ENCODE results near the gene CHURC1. TPM values are rescaled to one million over a fixed set of nuclear protein-coding genes. Genes with fewer than 3 reads are reported as not detected.
A peak's percentile ranks its signal among the peaks of the same experiment; 100 is the strongest.

The CHURC1 gene
- total RNA-seq, 2 donors from 2014 or later: 29.1 to 43.2 TPM

DNA sequence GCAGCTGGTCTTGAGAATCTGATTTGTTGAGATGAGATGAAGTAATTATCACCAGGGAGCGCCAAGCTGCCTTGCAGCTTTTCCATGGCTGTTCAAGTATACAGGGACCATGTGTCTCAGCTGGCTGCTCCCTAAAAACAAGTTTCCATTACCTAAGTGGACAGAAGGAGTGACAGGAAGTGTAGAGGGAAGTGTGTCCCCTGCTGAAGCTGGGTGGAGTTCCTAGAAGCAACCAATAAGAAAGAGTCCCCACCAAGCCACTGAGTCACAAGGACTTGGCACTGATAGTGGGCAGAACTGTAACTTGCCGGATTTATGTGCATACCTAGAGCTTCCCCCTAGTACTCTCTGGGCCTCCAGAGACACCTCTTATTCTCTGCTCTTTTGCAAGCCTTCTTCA, 29.8 kb downstream of the CHURC1 start:
- Histone ChIP-seq H3K27me3 (no peaks in the 10 kb centered on the region), H3K36me3 (replicated peaks in 1 of 2; ENCODE audit: insufficient read depth in 1 of 2, low read depth in 2 of 2) (peaks cover 0 to 2% of the 10 kb centered on the region in 2 donors), H3K9me3 (no peaks in the 10 kb centered on the region), H3K4me3 (no peak overlapping the region), H3K27ac (peak overlapping the region in 3 of 4 donors; percentile 68 to 75 (median 74)), H3K4me1 (peaks cover 48% of the 10 kb centered on the region)
- TF ChIP-seq POLR2A (IDR thresholded peaks at IDR 0.05): no peak
- TF ChIP-seq, protein P1, sequence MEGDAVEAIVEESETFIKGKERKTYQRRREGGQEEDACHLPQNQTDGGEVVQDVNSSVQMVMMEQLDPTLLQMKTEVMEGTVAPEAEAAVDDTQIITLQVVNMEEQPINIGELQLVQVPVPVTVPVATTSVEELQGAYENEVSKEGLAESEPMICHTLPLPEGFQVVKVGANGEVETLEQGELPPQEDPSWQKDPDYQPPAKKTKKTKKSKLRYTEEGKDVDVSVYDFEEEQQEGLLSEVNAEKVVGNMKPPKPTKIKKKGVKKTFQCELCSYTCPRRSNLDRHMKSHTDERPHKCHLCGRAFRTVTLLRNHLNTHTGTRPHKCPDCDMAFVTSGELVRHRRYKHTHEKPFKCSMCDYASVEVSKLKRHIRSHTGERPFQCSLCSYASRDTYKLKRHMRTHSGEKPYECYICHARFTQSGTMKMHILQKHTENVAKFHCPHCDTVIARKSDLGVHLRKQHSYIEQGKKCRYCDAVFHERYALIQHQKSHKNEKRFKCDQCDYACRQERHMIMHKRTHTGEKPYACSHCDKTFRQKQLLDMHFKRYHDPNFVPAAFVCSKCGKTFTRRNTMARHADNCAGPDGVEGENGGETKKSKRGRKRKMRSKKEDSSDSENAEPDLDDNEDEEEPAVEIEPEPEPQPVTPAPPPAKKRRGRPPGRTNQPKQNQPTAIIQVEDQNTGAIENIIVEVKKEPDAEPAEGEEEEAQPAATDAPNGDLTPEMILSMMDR (IDR thresholded peaks at IDR 0.05): no peak
- ATAC-seq: no peak
- DNase-seq: no peak
- intact Hi-C loops (cut with DNase I): no loop called here
- 82 to 100% methylated on average over 2 of the region's 2 CpGs for WGBS, 2 donors

DNA sequence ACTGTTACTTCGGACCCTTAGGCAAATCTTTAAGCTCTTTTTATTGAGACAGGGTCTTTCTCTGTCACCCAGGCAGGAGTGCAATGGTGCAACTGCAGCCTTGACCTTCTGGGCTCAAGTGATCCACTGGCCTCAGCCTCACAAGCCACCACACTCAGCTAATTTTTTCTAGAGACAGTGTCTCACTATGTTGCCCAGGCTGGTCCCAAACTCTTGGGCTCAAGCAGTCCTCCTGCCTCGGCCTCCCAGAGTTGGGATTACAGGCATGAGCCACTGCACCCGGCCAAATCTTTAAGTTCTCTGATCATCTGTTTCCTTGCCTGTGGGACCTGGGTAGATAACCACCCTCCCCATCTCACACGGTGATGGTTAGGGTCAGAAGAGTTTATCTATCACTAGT, 30.6 kb downstream of the CHURC1 start:
- no peaks in the 10 kb centered on the region for H3K9me3 ChIP-seq
- ATAC-seq (no peak), DNase-seq (no peak)
- WGBS, 2 donors: 87 to 89% methylated on average over 4 of the region's 4 CpGs
- no peak overlapping the region for H3K4me3 ChIP-seq
- TF ChIP-seq, protein P1 (IDR thresholded peaks at IDR 0.05): no peak
- TF ChIP-seq POLR2A (IDR thresholded peaks at IDR 0.05): no peak
- peaks cover 39% of the 10 kb centered on the region for H3K4me1 ChIP-seq
- intact Hi-C loops (cut with DNase I): no loop called here
- no peak overlapping the region for H3K27ac ChIP-seq
- H3K36me3 ChIP-seq (replicated peaks in 1 of 2; ENCODE audit: insufficient read depth in 1 of 2, low read depth in 2 of 2): peaks cover 0 to 2% of the 10 kb centered on the region in 2 donors
- no peaks in the 10 kb centered on the region for H3K27me3 ChIP-seq

DNA sequence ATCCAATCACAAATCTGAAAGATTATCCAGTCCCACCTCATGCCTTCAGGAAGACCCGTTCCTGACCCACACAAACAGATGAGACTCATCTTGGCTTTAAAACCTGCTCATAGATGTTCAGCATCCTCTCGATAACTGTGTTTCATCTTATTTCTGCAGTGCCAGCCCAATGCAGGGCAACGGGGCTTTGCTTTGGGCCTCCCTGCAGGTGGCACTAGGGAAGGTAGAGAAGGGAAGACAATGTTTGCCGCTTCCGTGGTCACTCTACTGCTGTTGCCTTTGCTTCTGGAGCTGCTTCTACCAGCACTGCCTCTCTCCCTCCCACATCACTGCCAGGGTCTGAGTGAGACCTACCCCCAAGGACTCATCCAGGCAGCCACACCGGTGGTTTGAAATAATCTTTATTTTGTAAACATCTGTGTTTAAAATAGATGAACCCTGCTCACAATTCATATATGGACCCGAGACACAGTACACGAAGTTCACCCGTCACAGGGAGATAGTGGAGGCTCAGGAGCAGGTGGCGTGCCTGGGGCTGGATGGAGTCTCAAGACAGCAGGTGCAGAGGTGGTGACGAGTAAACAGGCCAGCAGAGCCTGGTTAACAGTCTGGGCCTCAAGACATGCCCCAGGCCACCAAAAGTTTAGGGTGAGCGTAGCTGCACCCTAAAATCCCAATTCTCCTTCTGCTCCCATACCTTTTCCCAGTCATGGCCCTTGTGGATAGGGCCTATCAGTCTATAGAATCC, 31.4 kb downstream of the CHURC1 start:
- Histone ChIP-seq H3K4me3 (no peak overlapping the region), H3K9me3 (no peaks in the 10 kb centered on the region), H3K36me3 (replicated peaks in 1 of 2; ENCODE audit: insufficient read depth in 1 of 2, low read depth in 2 of 2) (peaks cover 0 to 2% of the 10 kb centered on the region in 2 donors), H3K27me3 (no peaks in the 10 kb centered on the region), H3K27ac (no peak overlapping the region), H3K4me1 (peaks cover 32% of the 10 kb centered on the region)
- intact Hi-C loops (cut with DNase I): no loop called here
- WGBS, 2 donors: 91 to 93% methylated on average over 12 of the region's 12 CpGs
- ATAC-seq (no peak), DNase-seq (no peak)
- TF ChIP-seq, protein P1 (IDR thresholded peaks at IDR 0.05): no peak
- no peak for TF ChIP-seq POLR2A (IDR thresholded peaks at IDR 0.05)

DNA sequence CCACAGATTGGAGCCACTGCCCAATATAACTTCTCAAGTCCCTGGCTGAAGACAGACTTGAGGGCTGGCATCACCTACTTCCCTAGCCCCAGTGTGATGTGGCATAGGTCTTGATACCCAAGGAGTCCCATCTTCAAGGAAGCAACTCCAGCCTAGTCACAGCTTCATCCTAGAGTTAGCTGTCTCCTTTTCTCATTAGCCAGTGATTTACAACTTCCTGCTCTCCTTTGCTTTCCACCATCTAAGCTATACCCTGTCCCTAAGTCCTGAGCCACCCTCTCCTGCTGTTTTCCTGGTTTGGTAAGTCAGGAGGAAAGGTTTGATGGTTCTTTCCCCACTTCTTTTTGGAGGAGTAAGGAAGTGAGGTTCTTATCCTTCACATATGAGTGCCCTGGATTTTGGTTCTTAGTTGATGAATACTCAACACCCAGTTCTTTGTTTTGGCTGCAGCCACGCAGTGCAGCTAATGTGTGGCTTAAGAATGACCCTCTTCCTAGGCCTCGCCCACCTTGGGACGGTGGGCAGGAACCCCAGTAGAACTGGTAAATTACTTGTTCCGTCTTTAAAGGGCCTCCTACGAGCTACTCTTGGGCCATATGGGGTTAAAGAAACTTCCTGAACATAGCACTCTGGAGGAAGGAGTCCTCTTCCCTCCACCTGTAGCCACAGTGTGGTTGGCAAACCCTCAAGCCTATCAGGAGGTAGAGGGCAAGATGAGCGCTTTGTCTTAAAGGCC, 32.2 kb downstream of the CHURC1 start:
- no peak overlapping the region for H3K4me3 ChIP-seq
- H3K27me3 ChIP-seq: no peaks in the 10 kb centered on the region
- H3K36me3 ChIP-seq (replicated peaks in 1 of 2; ENCODE audit: insufficient read depth in 1 of 2, low read depth in 2 of 2): peaks cover 0 to 2% of the 10 kb centered on the region in 2 donors
- peaks cover 23% of the 10 kb centered on the region for H3K4me1 ChIP-seq
- intact Hi-C loops (cut with DNase I): no loop called here
- DNase-seq (no peak), ATAC-seq (no peak)
- H3K9me3 ChIP-seq: no peaks in the 10 kb centered on the region
- 82 to 100% methylated on average over 4 to 6 of the region's 6 CpGs for WGBS, 2 donors
- no peak for TF ChIP-seq POLR2A (IDR thresholded peaks at IDR 0.05)
- TF ChIP-seq, protein P1 (IDR thresholded peaks at IDR 0.05): no peak
- no peak overlapping the region for H3K27ac ChIP-seq
